ENCODE results near the gene HNRNPUL2.

DNA sequence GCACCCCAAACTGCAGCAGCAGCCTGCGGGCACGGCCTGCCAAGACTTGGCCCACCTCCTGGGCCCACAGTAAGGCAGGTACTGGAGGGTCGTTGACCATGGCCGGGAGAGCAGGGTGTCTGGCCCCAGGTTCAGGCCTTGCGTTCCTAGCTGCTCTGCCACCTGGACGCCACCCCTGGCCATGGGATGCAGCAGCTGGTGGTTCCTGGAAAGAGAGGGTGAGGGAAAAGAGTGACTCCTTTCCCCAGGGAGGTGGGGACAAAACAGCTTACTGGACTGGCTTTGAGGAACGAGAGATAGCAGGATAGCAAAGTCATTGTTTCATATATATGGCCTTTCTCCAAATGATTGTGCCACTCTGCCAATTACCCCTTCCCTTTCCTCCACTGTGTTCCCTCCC is 21.8 kb downstream of the HNRNPUL2 start:
- TF ChIP-seq CTCF (IDR thresholded peaks at IDR 0.05; ENCODE audit: low read depth, low read length, poor library complexity, severe bottlenecking): no peak
- TF ChIP-seq EZH2phosphoT487 (IDR thresholded peaks at IDR 0.05; ENCODE audit: borderline replicate concordance, low read length): no peak
